ENCODE data around the gene SPECC1.

SPECC1 gene

GRCh38 chr17:20200865-20201458 is 191.8 kb downstream of the SPECC1 start:
- no peak for DNase-seq (ENCODE audit: extremely low read depth in 1 of 2, low read depth in 1 of 2)

- DNase-seq (ENCODE audit: extremely low read depth in 1 of 2, low read depth in 1 of 2), result no peak
These were observed 193.0 kb downstream of the SPECC1 start for GRCh38 chr17:20202141-20202621.

- no peak for DNase-seq (ENCODE audit: extremely low read depth in 1 of 2, low read depth in 1 of 2)
These were observed 193.9 kb downstream of the SPECC1 start for GRCh38 chr17:20203018-20203417.

GRCh38 chr17:20203761-20204263 is 194.7 kb downstream of the SPECC1 start:
- no peak for DNase-seq (ENCODE audit: extremely low read depth in 1 of 2, low read depth in 1 of 2)

DNA sequence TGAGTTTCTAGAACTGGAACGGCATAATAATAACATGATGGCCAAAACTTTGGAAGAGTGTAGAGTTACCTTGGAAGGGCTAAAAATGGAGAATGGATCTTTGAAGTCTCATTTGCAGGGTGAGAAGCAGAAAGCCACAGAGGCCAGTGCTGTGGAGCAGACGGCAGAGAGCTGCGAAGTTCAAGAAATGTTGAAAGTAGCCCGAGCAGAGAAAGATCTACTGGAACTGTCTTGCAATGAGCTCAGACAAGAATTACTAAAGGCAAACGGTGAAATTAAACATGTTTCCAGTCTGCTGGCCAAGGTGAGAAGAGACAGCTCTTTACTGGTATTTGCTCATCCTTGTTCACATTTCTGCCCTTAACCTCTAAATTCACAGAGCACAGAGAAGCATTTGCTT is 196.4 kb downstream of the SPECC1 start:
- no peak for DNase-seq (ENCODE audit: extremely low read depth in 1 of 2, low read depth in 1 of 2)

GRCh38 chr17:20206068-20206467 is 196.9 kb downstream of the SPECC1 start:
- DNase-seq (ENCODE audit: extremely low read depth in 1 of 2, low read depth in 1 of 2), result no peak

- no peak for DNase-seq (ENCODE audit: extremely low read depth in 1 of 2, low read depth in 1 of 2)
These were observed 197.4 kb downstream of the SPECC1 start for GRCh38 chr17:20206591-20206990.

- no peak for DNase-seq (ENCODE audit: extremely low read depth in 1 of 2, low read depth in 1 of 2)
These were observed 198.3 kb downstream of the SPECC1 start for GRCh38 chr17:20207262-20207985.

- DNase-seq (ENCODE audit: extremely low read depth in 1 of 2, low read depth in 1 of 2), result no peak
These were observed 199.6 kb downstream of the SPECC1 start for GRCh38 chr17:20208717-20209116.

GRCh38 chr17:20210180-20210579 is 201.0 kb downstream of the SPECC1 start:
- DNase-seq (ENCODE audit: extremely low read depth in 1 of 2, low read depth in 1 of 2), result no peak

DNA sequence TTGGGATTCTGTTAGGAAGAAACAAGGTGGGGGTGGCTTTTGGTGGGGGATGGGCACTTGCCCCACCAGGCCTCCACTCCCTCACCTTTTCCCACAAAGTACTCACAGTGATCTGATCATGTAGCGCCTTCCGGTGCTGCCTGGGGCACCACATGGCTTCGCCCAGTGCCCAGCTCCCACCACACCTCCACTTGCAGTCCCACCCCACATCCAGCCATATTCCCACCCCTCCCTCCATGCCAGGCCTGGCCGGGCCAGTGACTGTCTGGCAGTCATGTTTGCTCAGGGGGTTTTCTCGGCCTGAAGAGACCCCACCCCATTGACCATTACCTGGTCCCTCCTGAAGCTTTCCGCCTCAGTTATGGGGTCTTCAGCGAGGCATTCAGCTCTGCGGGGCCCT is 201.5 kb downstream of the SPECC1 start:
- no peak for DNase-seq (ENCODE audit: extremely low read depth in 1 of 2, low read depth in 1 of 2)

- no peak for DNase-seq (ENCODE audit: extremely low read depth in 1 of 2, low read depth in 1 of 2)
These were observed 202.1 kb downstream of the SPECC1 start for GRCh38 chr17:20211246-20211645.

- no peak for DNase-seq (ENCODE audit: extremely low read depth in 1 of 2, low read depth in 1 of 2)
These were observed 204.3 kb downstream of the SPECC1 start for GRCh38 chr17:20213449-20213848.

DNA sequence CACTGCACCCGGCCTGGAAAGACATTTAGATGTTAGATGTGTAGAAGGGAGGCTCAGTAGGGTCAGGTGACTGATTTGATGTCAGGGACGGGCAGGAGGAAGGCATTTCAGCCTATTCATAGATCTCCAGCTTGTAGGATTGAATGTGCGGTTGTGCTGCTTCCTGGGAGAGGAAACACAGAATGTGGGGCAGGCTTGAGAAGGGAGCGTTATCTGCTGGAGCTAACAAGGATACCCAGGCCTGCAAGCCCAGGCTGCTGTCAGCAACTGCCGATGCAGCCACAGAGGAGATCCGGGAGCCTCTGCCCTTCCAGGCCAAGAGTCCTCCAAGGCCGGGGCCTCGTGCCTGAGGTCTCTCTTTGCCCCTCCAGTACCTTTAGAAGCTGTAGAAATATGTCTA is 205.6 kb downstream of the SPECC1 start:
- no peak for DNase-seq (ENCODE audit: extremely low read depth in 1 of 2, low read depth in 1 of 2)

DNA sequence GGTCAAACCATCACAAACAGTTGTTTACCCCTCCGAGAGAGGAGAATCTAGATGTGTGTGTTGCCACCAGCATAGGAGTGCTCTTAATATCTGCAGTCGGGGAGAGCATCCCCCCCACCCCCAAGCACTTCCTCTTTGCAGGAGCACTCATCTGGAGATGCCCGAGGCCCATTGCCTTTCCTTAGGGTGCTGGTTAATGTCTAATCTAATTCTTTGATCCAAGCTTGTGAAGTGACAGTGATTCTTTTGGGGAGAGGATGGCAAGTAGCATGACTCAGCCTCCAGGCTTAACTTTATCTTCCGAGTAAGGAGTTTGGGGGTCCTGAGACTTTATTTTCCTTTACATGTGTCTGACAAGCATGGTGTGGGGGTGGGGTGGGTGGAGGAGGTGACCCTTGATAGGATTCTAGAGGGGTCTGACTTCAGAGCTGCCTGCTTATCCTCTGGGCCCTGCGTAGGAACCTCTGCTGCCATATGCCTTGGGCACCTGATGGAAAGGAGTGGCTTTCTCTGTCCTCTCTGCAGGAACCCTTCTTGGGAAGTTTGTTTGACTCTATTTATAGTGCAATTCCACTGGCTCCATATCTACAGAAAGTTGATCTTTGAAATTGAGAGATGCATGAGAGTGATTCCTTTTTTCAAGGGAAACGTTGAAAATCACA is 207.1 kb downstream of the SPECC1 start:
- DNase-seq (ENCODE audit: extremely low read depth in 1 of 2, low read depth in 1 of 2), result no peak

DNA sequence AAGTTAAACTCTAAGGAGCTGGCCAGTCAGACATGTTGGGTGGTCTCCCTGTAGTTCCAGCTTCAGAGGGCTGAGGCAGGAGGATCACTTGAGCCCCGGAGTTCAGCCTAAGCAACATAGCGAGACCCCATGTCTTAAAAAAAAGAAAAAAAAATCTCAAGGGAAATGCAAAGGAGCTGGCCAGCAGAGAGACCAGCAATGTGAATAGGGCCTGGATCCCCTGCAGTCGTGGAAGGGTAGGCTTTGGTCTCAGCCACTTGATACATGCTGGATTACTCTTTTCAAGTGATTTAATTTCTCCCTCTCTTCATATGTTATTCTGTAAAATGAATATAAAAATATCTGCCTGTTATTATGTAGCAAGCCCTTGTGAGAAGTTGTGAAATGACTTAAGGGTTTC is 207.7 kb downstream of the SPECC1 start:
- DNase-seq (ENCODE audit: extremely low read depth in 1 of 2, low read depth in 1 of 2), result no peak

DNA sequence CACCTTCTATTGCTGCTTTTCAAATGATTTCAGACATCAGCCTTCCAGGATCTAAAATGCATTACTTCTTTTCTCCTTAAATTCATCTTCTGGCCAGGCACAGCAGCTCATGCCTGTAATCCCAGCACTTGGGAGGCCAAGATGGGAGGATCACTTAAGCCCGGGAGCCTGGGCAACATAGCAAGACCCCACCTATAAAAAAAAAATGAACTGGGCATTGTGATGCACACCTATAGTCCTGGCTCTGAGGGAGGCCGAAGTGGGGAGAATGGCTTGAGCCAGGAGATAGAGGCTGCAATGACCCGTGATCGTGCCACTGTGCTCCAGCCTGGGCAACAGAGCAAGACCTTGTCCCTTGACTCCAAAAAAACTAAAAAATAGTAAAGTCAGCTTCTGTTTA is 208.5 kb downstream of the SPECC1 start:
- DNase-seq (ENCODE audit: extremely low read depth in 1 of 2, low read depth in 1 of 2), result no peak

GRCh38 chr17:20218272-20218671 is 209.1 kb downstream of the SPECC1 start:
- no peak for DNase-seq (ENCODE audit: extremely low read depth in 1 of 2, low read depth in 1 of 2)

DNA sequence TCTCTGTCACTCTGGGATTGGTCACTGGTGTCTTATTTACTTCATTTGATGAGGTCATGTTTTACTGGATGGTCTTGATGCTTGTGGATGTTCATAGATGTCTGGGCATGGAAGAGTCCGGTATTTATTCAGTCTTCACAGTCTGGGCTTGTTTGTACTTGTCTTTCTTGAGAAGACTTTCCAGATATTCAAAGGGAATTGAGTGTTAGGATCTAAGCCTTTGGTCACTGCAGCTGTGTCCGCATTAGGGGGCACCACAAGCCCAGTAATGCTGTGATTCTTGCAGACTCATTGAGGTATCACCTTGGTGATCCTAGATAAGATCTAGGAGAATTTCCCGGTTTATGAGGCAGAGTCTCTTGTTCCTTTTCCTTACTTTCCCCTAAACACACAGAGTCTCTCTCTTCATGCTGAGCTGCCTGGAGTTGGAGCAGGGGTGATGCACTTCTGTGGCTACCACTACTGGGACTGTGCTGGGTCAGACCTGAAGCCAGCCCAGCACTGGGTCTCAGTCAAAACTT is 214.7 kb downstream of the SPECC1 start:
- no peak for DNase-seq (ENCODE audit: extremely low read depth in 1 of 2, low read depth in 1 of 2)

GRCh38 chr17:20224379-20224778 is 215.2 kb downstream of the SPECC1 start:
- no peak for DNase-seq (ENCODE audit: extremely low read depth in 1 of 2, low read depth in 1 of 2)

All from activated CD8-positive, alpha-beta memory T cell treated with anti-CD3 and anti-CD28 coated beads for 1 hour (primary cell).